Subcutaneous adipose tissue (tissue), 4 donors: ENCODE measurements around the gene SLC13A2. TPM values are rescaled to one million over a fixed set of nuclear protein-coding genes. Genes with fewer than 3 reads are reported as not detected.

Experiments
- total RNA-seq, 4 donors: library from RNA; depleted of rRNA; stranded (reverse); fragments of >200 nt; gene quantifications; one replicate each; pipeline ENCODE4 v1.1.0, GENCODE V29; 2016
- TF ChIP-seq, protein P1 (sequence below): fragments of 450-650 bp; IDR thresholded peaks from one replicate; pipeline ENCODE4 v1.5.1; 2016; ENCODE audit warnings: low read depth, mild to moderate bottlenecking, control low read depth, antibody characterized with exemption, moderate library complexity

SLC13A2 gene
- total RNA-seq, 4 donors from 2014 or later = not detected

DNA sequence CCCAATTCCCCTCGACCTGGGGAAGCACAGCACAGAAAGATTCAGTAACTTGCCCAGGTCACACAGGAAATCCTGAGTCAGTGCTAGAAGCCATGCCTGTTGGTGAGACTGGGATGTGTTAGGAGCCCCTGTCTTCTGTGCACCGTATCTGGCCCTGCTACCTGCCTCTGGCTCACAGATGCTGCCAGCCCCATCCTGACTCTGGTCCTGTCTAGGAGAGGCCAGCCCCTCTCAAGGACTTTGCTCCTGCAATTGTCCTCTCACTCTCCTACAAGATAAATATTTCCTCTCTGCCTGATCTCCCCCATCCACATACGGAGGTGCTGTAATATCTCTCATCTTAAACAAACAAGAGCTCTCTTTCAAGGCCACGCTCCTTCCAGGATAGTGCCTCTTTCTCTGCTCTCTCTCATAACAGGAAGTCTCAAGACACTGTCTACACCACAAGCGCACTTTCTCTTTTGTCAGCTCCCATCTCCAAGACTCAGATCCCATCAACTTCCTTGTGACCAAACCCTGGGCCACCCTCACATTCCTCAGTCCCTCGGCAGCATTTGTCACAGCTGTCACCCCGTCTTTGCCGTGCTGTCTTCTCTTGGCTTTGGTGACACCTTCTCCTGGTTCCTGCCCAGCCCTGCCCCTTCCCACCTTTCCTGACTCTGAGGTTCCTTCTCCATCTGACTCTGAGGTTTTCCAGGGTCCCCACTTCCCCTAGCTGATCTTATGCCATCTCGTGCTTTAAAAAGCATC is 1.9 kb downstream of the SLC13A2 start:
- TF ChIP-seq, protein P1, sequence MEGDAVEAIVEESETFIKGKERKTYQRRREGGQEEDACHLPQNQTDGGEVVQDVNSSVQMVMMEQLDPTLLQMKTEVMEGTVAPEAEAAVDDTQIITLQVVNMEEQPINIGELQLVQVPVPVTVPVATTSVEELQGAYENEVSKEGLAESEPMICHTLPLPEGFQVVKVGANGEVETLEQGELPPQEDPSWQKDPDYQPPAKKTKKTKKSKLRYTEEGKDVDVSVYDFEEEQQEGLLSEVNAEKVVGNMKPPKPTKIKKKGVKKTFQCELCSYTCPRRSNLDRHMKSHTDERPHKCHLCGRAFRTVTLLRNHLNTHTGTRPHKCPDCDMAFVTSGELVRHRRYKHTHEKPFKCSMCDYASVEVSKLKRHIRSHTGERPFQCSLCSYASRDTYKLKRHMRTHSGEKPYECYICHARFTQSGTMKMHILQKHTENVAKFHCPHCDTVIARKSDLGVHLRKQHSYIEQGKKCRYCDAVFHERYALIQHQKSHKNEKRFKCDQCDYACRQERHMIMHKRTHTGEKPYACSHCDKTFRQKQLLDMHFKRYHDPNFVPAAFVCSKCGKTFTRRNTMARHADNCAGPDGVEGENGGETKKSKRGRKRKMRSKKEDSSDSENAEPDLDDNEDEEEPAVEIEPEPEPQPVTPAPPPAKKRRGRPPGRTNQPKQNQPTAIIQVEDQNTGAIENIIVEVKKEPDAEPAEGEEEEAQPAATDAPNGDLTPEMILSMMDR = no peak

- TF ChIP-seq, protein P1 = no peak
Observed at GRCh38 chr17:28476076-28476865, 2.8 kb downstream of the SLC13A2 start.

- TF ChIP-seq, protein P1 = no peak
Observed at GRCh38 chr17:28477928-28478327, 4.5 kb downstream of the SLC13A2 start.

DNA sequence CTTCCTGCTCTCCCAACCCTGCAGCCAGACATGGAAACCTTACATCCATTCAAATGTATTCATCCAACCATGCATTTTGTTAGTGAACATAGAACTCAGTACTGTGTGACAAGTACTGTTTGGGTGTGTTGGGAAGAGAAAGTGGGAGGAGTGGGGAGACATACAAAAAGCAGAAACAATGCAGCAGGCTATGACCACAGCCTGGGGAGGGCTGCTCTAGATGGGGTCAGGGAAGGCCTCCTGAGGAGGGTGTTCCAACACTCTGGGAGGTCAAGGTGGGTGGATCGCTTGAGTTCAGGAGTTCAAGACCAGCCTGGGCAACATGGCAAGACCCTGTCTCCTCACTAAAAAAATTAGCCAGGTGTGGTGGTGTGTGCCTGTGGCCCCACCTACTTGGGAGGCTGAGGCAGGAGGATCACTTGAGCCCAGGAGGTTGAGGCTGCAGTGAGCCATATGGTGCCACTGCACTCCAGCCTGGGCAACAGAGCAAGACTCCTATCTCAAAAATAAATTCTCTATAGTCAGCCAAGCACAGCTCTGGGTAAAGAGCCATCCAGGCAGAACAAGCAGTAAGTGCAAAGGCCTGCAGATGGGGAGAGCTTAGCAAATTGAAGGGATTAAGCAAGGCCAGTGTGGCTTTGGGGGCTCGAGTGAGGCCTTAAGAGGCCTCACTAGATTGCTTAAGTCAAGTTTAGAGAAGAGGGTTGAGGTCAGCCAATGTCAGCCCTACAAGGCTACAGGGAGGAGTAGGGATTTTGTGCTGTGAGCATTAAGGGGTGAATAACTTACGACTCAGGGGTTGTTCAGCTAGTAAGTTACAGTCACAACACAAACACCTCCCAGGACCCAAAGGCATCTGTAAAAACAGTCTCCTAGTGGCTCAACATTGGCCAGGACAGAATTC is 5.5 kb downstream of the SLC13A2 start:
- TF ChIP-seq, protein P1 = no peak

GRCh38 chr17:28480278-28480677 is 6.8 kb downstream of the SLC13A2 start:
- TF ChIP-seq, protein P1 = no peak

- TF ChIP-seq, protein P1 = no peak
Observed at GRCh38 chr17:28480799-28481571, 7.5 kb downstream of the SLC13A2 start.
